Measurements from ENCODE around the gene NOC3L.

DNA sequence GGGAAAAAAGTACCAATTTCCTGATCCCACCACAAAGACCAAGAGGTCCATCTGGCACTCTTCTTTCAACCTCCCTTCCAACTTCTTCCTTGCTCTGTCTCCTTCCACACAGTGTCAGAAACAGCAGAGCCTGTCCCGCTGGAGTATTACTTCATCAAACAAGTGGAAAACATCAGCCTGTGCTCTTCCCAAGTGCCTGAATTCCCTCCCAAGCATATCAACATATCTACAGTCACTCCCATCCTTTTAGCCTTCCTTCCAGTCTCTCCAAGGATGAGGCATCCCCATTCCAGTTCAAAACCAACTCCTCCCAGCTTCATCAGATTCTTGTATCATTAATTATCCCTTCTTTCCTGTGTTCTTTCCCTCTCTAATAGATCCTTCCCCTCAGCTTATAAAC lies 1.7 kb upstream of the NOC3L start:
- TF ChIP-seq, protein P1, sequence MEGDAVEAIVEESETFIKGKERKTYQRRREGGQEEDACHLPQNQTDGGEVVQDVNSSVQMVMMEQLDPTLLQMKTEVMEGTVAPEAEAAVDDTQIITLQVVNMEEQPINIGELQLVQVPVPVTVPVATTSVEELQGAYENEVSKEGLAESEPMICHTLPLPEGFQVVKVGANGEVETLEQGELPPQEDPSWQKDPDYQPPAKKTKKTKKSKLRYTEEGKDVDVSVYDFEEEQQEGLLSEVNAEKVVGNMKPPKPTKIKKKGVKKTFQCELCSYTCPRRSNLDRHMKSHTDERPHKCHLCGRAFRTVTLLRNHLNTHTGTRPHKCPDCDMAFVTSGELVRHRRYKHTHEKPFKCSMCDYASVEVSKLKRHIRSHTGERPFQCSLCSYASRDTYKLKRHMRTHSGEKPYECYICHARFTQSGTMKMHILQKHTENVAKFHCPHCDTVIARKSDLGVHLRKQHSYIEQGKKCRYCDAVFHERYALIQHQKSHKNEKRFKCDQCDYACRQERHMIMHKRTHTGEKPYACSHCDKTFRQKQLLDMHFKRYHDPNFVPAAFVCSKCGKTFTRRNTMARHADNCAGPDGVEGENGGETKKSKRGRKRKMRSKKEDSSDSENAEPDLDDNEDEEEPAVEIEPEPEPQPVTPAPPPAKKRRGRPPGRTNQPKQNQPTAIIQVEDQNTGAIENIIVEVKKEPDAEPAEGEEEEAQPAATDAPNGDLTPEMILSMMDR (IDR thresholded peaks at IDR 0.05; ENCODE audit: insufficient read depth, low read depth, low read length), result no peak
- TF ChIP-seq EZH2 (IDR thresholded peaks at IDR 0.05; ENCODE audit: insufficient read depth, low read length), result no peak
